ENCODE data around the gene TUFM.

GRCh38 chr16:28820016-28820415 is 26.1 kb downstream of the TUFM start:
- TF ChIP-seq, protein P1, sequence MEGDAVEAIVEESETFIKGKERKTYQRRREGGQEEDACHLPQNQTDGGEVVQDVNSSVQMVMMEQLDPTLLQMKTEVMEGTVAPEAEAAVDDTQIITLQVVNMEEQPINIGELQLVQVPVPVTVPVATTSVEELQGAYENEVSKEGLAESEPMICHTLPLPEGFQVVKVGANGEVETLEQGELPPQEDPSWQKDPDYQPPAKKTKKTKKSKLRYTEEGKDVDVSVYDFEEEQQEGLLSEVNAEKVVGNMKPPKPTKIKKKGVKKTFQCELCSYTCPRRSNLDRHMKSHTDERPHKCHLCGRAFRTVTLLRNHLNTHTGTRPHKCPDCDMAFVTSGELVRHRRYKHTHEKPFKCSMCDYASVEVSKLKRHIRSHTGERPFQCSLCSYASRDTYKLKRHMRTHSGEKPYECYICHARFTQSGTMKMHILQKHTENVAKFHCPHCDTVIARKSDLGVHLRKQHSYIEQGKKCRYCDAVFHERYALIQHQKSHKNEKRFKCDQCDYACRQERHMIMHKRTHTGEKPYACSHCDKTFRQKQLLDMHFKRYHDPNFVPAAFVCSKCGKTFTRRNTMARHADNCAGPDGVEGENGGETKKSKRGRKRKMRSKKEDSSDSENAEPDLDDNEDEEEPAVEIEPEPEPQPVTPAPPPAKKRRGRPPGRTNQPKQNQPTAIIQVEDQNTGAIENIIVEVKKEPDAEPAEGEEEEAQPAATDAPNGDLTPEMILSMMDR (IDR thresholded peaks at IDR 0.05) = no peak
- no peak for TF ChIP-seq POLR2A (IDR thresholded peaks at IDR 0.05)
- TF ChIP-seq POLR2AphosphoS5 (IDR thresholded peaks at IDR 0.05) = no peak
